Nephron (organoid): Measurements from ENCODE around the gene SLC25A13.

Source experiments
- H3K27ac Mint-ChIP-seq, 3 experiments: 2 replicates each; pipeline ENCODE4 v1.8.0; 2020; ENCODE audit warnings: mixed read lengths in 3 of 3, mild to moderate bottlenecking in 2 of 3, moderate library complexity in 1 of 3
- H3K27me3 Mint-ChIP-seq: 2 replicates; pipeline ENCODE4 v1.8.0; 2021; ENCODE audit warnings: low read depth, mild to moderate bottlenecking, moderate library complexity, mixed read lengths
- H3K36me3 Mint-ChIP-seq: 2 replicates; pipeline ENCODE4 v1.8.0; 2020; ENCODE audit warnings: low read depth, mixed read lengths
- H3K4me1 Mint-ChIP-seq: 2 replicates; pipeline ENCODE4 v1.8.0; 2020; ENCODE audit warnings: mixed read lengths
- H3K4me3 Mint-ChIP-seq, 3 experiments: 2 replicates each; pipeline ENCODE4 v1.8.0; 2020; ENCODE audit warnings: mild to moderate bottlenecking in 3 of 3, mixed read lengths in 3 of 3, moderate library complexity in 2 of 3
- H3K9me3 Mint-ChIP-seq: 2 replicates; pipeline ENCODE4 v1.8.0; 2020; ENCODE audit warnings: mixed read lengths
- CTCF ChIP-seq, 3 experiments: fragments of 200-600 bp; sonication (generic); IDR thresholded peaks; one replicate each; pipeline ENCODE4 v1.5.0; 2021; ENCODE audit warnings: antibody characterized with exemption in 3 of 3; ENCODE audit not compliant: unreplicated experiment in 3 of 3

SLC25A13 gene

DNA sequence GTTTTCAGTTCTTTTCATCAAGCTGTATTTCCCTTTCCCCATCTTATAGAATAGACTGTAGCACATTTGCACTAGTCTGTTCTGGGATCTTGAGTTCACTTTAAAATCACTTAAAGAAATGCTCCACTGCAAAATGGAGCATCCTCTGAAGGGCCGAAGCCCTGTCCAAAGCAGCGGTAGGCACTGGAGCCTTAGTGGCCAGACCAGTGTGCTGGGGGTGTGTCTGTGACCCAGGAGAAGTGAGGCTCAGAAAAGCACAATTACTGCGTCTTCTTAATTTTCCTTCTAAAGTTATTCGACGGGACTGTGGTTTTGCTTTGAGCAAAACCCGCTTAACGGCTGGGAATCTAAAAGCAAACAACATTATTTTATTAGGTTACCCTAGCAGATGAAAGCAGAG is 205.7 kb downstream of the SLC25A13 start:
- H3K4me3 Mint-ChIP-seq = no peak overlapping the region
- H3K27me3 Mint-ChIP-seq = no peaks in the 10 kb centered on the region
- H3K4me1 Mint-ChIP-seq = peaks cover 11% of the 10 kb centered on the region
- TF ChIP-seq CTCF (IDR thresholded peaks at IDR 0.05; ENCODE audit: unreplicated experiment in 3 of 3) = no peak
- peaks cover 12% of the 10 kb centered on the region for H3K36me3 Mint-ChIP-seq
- H3K9me3 Mint-ChIP-seq = peaks cover 5% of the 10 kb centered on the region
- H3K27ac Mint-ChIP-seq = no peak overlapping the region

DNA sequence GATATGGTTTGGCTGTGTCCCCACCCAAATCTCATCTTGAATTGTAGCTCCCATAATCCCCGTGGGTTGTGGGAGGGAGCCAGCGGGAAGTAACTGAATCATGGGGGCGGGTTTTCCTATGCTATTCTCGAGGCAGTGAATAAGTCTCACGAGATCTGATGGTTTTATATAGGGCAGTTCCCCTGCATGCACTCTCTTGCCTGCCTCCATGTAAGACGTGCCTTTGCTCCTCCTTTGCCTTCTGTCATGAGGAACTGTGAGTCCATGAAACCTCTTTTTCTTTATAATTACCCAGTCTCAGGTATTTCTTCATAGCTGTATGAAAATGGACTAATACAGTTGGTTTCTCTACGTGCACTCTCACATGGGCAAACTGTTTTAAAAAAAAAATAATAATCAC is 207.7 kb downstream of the SLC25A13 start:
- Mint-ChIP-seq H3K9me3 (peaks cover 7% of the 10 kb centered on the region), H3K4me1 (no peaks in the 10 kb centered on the region), H3K4me3 (no peak overlapping the region), H3K27me3 (no peaks in the 10 kb centered on the region), H3K36me3 (no peaks in the 10 kb centered on the region), H3K27ac (no peak overlapping the region)
- TF ChIP-seq CTCF (IDR thresholded peaks at IDR 0.05; ENCODE audit: unreplicated experiment in 3 of 3) = no peak

DNA sequence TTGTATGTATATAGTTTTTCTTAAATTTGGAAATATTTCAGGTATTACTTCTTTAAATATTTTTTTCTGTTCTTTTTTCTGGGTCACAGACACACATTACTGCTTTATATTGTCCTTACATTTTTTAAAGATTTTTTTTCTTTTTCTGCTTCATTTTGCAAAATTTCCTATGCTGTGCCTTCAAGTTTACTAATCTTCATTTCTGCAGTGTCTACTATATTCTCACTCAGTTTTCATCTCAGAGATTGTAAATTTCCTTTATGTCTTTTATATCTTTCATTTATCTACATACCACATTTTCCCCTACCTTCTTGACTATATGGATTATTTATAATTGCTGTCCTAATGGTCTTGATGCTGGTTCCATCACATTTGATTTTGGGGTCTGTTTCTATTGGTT is 210.5 kb downstream of the SLC25A13 start:
- no peak overlapping the region for H3K27ac Mint-ChIP-seq
- no peaks in the 10 kb centered on the region for H3K4me1 Mint-ChIP-seq
- peaks cover 7% of the 10 kb centered on the region for H3K9me3 Mint-ChIP-seq
- TF ChIP-seq CTCF (IDR thresholded peaks at IDR 0.05; ENCODE audit: unreplicated experiment in 3 of 3) = no peak
- H3K36me3 Mint-ChIP-seq = no peaks in the 10 kb centered on the region
- no peak overlapping the region for H3K4me3 Mint-ChIP-seq
- H3K27me3 Mint-ChIP-seq = no peaks in the 10 kb centered on the region

GRCh38 chr7:96104984-96105383 is 216.9 kb downstream of the SLC25A13 start:
- H3K36me3 Mint-ChIP-seq = no peaks in the 10 kb centered on the region
- no peak overlapping the region for H3K4me3 Mint-ChIP-seq
- peaks cover 5% of the 10 kb centered on the region for H3K27me3 Mint-ChIP-seq
- peaks cover 2% of the 10 kb centered on the region for H3K9me3 Mint-ChIP-seq
- H3K27ac Mint-ChIP-seq = no peak overlapping the region
- no peaks in the 10 kb centered on the region for H3K4me1 Mint-ChIP-seq
- no peak for TF ChIP-seq CTCF (IDR thresholded peaks at IDR 0.05; ENCODE audit: unreplicated experiment in 3 of 3)

DNA sequence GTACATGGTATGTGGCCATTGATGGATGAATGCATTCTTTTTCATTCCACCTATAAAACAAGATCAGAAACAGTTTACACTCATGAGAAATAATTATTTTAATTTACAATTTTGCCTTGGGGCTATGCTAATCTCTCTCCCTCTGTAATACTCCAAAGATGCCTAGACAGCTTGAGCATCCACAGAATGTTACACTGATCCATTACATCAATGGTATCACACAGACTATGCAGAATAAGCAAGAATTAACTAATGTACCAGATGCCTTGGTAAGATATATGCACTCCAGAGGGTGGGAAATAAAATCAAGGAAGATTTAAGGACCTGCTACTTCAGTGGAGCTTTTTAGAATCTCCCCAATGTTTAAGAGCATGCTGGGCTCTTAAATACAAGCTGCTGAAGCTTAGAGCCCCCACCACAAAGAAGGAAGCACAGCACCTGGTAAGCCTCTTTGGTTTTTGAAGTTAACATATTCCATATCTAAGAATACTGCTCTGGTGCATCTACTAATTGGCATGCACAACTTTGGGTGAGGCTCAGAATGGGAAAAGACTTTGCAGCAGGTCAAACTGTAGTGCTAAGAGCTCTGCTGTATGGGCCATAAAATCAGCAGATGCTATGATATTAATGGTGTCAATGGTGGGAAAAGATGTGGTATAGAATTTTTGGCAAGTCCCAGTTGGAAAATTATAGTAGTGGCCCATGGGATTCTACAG is 219.6 kb downstream of the SLC25A13 start:
- Mint-ChIP-seq H3K36me3 (no peaks in the 10 kb centered on the region), H3K4me1 (no peaks in the 10 kb centered on the region), H3K27ac (no peak overlapping the region), H3K27me3 (peaks cover 5% of the 10 kb centered on the region), H3K9me3 (peaks cover 4% of the 10 kb centered on the region), H3K4me3 (no peak overlapping the region)
- TF ChIP-seq CTCF (IDR thresholded peaks at IDR 0.05; ENCODE audit: unreplicated experiment in 3 of 3) = no peak

DNA sequence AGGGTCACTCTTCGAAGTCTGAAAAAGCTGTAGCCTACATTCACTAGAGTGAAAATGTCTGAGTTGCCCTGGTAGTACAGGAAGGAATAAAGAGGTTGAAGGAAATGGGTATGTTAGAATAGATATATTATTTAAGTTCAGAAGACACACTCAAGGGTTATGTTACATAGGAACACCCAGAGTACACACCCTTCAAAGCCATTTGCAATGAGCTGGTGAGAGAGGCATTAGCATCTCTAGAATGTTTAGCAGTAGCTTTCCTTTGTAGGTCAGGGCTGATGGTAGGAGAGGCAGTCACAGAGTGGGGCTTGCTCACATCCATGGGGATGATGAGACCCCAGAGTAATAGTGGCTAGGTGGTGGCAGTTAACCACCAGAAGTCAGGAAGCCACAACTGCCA is 221.2 kb downstream of the SLC25A13 start:
- Mint-ChIP-seq H3K9me3 (peaks cover 4% of the 10 kb centered on the region), H3K27ac (no peak overlapping the region), H3K36me3 (no peaks in the 10 kb centered on the region), H3K4me1 (no peaks in the 10 kb centered on the region), H3K4me3 (no peak overlapping the region), H3K27me3 (peaks cover 5% of the 10 kb centered on the region)
- no peak for TF ChIP-seq CTCF (IDR thresholded peaks at IDR 0.05; ENCODE audit: unreplicated experiment in 3 of 3)
